ENCODE results near the gene POU2F2.

DNA sequence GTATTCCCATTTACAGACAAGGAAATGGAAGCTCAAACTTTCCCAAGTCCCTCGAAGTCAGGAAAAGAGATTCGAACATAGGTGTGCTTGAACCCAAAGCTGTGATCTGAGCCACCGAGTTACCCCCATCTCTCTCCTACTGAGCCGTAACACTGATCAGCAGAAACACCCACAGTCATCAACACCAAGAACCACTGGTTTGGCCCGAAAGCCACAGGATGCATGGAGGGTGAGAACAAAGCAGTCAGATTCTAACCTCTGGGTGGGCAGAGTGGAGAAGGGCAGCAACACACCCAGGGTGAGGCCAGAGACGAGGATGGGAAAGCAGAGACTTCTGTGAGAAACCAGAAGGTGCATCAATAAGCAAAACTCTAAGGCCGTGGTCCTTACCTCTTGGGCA lies 27.7 kb upstream of the POU2F2 start:
- TF ChIP-seq CTCF (IDR thresholded peaks at IDR 0.05) (no peak), POLR2A (IDR thresholded peaks at IDR 0.05) (no peak), EP300 (IDR thresholded peaks at IDR 0.05) (no peak)

Measured in suprapubic skin (tissue), 3 donors.